ENCODE data around the gene NFASC.

NFASC gene

DNA sequence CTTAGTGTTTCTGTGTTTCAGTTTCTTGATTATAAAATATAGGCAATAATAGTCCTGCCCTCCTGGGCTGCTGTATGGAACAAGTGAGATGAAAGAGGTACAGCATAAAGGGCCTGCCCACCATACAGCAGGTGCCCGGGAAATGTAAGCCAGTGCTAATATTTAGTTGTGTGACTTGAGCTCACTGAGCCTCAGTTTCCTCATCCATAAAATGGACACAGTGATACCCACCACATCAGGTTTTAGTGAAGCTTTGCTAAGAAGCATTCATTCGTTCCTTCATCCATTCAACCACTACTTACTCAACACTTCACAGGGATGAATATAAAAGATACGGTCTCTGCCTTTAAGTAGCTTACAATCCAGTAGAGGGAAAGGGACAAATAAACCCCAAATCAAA lies 192.2 kb downstream of the NFASC start:
- DNase-seq (ENCODE audit: low read depth in 3 of 3): no peak

DNA sequence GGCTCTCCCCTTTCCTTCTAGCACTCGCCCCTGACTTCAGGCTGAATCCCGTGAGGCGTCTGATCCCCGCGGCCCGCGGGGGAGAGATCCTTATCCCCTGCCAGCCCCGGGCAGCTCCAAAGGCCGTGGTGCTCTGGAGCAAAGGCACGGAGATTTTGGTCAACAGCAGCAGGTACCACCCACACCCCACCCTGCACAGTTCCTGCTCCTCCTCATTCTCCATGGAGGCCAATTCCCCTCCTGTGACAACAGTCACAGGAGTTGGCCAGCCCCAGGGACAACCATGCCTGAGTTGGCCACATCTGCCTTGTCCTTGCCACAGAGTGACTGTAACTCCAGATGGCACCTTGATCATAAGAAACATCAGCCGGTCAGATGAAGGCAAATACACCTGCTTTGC lies 193.6 kb downstream of the NFASC start:
- DNase-seq (ENCODE audit: low read depth in 3 of 3): no peak

DNA sequence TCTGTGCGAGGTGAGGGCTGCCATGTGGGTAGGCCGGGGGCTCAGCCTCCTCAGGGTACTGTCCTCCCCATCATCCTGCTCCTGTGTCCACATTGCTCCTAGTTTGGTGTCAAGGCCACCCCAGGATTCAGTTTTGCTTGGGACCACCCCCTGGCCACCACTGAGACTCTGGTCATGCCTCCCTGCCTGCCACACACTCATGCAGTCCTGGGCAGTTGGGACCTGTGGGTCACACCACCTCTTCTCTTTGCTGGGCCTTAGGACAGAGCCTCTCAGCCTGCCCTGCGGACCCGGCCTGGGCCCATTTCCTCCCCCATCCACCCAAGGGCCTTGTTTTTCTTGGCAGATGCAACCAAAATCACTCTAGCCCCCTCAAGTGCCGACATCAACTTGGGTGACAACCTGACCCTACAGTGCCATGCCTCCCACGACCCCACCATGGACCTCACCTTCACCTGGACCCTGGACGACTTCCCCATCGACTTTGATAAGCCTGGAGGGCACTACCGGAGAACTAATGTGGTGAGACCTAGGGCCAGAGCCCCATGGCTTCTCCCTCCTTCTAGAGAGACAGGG lies 194.2 kb downstream of the NFASC start:
- DNase-seq (ENCODE audit: low read depth in 3 of 3): no peak

DNA sequence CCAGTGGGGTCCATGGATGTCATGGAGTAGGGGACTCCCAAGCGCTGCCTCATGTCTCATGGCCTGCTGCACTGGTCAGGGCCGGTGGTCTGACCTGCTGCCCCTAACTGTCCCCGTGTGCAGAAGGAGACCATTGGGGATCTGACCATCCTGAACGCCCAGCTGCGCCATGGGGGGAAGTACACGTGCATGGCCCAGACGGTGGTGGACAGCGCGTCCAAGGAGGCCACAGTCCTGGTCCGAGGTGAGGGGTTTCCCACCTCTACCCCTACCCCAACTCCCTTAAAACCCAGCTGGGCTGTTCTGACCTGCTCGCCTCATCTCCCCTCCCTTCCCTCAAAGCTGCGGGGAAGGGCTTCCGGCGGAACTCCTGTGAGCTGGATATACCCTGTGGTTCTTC lies 195.0 kb downstream of the NFASC start:
- DNase-seq (ENCODE audit: low read depth in 3 of 3): no peak

DNA sequence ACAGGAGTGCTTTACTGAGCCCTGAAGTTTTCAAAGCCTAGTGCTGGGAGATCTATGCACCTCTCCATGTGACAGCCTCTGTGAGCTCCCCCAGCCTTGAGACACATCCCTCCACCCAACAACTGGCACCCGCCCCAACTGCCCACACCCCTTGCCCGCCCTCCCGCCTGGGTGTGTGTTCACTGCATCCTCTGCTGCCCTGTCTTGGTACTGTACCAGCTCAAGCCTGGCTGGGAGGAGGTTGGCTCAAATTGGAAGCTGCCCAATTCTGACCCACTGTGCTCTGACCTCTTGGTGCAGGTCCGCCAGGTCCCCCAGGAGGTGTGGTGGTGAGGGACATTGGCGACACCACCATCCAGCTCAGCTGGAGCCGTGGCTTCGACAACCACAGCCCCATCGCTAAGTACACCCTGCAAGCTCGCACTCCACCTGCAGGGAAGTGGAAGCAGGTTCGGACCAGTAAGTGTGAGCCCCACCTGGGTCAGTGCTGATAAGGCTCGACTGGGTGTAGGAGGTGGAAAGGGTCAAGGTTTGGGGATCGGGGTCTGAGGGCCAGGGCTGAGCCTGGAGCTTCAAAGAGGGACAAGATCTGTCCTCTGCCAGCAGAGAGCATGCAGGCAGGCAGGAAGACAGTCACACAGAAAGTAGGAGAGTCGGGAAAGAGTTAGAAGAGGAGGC lies 195.6 kb downstream of the NFASC start:
- no peak for DNase-seq (ENCODE audit: low read depth in 3 of 3)

DNA sequence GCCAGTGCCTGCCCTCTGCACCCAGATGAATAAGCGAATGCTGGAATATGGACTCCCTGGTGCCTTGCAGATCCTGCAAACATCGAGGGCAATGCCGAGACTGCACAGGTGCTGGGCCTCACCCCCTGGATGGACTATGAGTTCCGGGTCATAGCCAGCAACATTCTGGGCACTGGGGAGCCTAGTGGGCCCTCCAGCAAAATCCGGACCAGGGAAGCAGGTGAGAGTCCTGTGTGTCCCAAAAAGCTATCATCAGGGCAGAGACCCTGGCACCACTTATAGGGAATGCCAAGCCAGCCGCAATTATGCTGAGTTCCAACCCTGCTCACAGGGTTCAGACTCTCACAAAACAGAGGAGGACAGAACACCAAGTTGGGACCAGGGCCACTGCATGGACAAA lies 196.4 kb downstream of the NFASC start:
- no peak for DNase-seq (ENCODE audit: low read depth in 3 of 3)

DNA sequence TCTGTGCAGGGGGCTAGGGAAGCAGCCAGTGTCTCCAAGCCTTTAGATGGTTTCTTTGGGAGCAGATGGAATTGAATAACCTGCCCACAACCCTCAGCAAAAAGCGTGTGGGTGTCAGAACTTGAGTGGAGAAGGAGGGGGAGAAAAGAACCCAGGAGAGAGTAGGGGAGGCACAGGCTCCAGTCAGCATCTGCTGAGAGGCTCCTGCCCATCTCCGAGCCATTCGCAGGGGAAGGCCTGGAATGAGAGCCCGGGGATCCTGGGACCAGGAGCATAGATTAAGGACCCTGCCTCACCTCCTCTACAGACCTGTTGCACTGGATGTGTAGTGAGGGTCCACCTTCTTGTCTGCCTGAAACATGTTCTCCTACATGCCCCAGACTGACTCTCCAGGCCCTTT lies 197.3 kb downstream of the NFASC start:
- no peak for DNase-seq (ENCODE audit: low read depth in 3 of 3)

DNA sequence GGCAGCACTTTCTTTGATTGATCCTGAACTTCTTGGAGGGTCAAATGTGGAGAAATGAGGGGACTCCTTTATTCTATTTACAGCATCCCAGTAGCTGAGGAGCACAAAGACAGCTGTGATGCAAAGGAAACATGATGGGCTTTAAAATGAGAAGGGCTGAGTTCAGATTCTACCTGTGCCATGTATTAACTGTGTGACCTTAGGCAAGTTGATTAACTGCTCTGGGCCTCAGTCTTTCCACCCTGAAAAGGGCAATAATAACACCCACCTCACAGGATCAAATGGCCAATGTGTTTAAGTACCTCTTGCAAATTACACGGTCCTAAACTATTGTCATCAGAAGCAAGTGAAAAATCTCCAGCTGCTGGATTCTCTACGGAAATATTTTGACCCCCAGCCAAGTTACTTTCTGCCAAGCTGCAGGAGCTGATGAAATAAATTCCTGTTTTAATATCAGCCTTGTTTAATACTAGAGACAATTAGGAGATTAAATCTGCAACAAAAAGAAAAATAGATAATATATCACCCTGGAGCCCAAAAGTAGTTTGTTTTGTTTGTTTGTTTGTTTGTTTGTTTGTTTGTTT lies 197.9 kb downstream of the NFASC start:
- DNase-seq (ENCODE audit: low read depth in 3 of 3): no peak

DNA sequence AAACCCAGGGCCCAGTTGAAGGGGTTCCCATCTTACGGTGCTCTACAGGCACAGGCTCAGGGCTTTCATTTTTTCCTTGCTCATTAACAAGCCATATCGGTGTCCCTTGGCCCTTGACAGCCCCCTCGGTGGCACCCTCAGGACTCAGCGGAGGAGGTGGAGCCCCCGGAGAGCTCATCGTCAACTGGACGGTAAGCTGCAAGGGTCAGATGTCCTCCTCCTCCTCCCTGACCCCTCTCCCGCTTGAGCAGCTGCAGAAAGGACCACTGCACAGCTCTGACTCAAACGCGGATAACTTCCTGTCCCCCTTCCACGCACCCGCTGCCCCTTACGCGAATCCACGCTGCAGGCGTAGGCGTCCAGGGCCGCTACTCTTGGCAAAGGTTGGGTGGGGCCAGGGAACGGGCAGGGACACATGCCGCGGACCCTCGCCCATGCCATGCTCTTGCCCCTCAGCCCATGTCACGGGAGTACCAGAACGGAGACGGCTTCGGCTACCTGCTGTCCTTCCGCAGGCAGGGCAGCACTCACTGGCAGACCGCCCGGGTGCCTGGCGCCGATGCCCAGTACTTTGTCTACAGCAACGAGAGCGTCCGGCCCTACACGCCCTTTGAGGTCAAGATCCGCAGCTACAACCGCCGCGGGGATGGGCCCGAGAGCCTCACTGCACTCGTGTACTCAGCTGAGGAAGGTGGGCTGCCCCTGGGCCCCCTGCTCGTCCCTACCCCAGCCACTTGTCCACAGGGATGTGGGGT lies 198.9 kb downstream of the NFASC start:
- no peak for DNase-seq (ENCODE audit: low read depth in 3 of 3)

DNA sequence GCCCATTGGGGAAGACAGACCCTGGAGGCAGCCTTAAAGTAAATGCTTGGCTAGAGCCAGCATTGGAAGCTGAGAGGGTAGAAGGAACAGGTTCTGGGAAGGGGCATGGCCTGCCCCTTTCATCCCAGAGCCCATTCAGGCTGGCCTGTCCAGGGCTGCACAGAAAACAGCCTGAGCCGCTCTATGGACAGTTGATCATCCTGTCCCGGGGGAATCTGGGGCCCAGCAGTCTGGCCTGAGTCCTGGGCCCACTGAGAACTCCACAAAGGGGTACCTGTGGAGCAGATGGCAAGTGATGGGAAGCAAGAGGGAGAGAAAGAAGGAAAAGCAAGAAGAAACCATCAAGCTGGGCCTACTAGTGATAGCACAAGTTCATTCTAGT lies 200.4 kb downstream of the NFASC start:
- DNase-seq (ENCODE audit: low read depth in 3 of 3): no peak

DNA sequence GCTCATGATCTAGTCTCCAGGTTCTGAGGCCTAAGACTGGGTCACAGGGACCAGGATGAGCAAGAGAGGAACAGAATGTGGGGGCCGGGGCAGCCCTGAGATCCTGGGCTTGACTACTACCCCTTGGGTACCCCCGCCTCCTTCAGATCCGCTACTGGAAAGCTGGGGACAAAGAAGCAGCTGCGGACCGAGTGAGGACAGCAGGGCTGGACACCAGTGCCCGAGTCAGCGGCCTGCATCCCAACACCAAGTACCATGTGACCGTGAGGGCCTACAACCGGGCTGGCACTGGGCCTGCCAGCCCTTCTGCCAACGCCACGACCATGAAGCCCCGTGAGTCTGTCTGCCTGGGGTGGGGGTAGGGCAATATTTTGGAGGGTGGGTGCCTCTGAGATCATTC lies 201.1 kb downstream of the NFASC start:
- DNase-seq (ENCODE audit: low read depth in 3 of 3): no peak

DNA sequence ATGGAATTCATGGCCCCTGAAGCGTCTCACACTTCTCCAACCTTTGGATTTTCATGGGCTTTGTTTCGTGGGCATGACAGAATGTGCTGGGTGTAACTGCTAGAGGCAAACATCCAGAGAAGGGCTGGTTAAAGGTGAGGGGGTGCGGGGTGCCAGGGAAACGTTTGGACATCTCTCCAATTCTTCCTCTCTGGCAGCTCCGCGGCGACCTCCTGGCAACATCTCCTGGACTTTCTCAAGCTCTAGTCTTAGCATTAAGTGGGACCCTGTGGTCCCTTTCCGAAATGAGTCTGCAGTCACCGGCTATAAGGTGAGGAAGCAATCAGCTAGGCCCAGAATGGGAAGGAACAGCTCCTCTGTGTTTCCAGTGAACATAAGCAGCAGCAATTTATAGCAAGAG lies 201.6 kb downstream of the NFASC start:
- DNase-seq (ENCODE audit: low read depth in 3 of 3): no peak

All from stimulated activated CD4-positive, alpha-beta T cell treated with anti-CD3 and anti-CD28 coated beads, TNF-alpha, amount 100 ng/mL, for 48 hours (primary cell).